ENCODE data around the gene SNAI3. TPM values are rescaled to one million over a fixed set of nuclear protein-coding genes. Genes with fewer than 3 reads are reported as not detected.
A peak's percentile ranks its signal among the peaks of the same experiment; 100 is the strongest.

SNAI3 gene
- total and polyA plus RNA-seq, 4 donors = 1.1 to 3.8 (median 2.9) TPM

GRCh38 chr16:88732172-88732960 is 46.1 kb upstream of the SNAI3 start:
- DNase-seq (no peak), ATAC-seq (ENCODE audit: insufficient read depth, low FRiP score) (no peak)
- no peaks in the 10 kb centered on the region for H3K9me3 ChIP-seq (ENCODE audit: control insufficient read depth in 4 of 4, insufficient read depth in 3 of 4, low read length in 3 of 4)
- WGBS, 2 donors = 83 to 89% methylated on average over 30 of the region's 30 CpGs
- H3K36me3 ChIP-seq (ENCODE audit: control insufficient read depth in 4 of 4, insufficient read depth in 4 of 4, low read length in 4 of 4) = peaks cover 0 to 75% (median 18%) of the 10 kb centered on the region in 4 donors
- H3K27ac ChIP-seq (ENCODE audit: low read depth in 1 of 2, low read length in 1 of 2) = no peak overlapping the region
- no peaks in the 10 kb centered on the region for H3K4me1 ChIP-seq (ENCODE audit: control insufficient read depth in 5 of 5, insufficient read depth in 5 of 5, low read length in 5 of 5)
- H3K27me3 ChIP-seq (ENCODE audit: control insufficient read depth in 3 of 3, insufficient read depth in 3 of 3, low read length in 2 of 3) = no peaks in the 10 kb centered on the region
- H3K9ac ChIP-seq (ENCODE audit: insufficient read depth in 1 of 2, low read length in 2 of 2) = no peak overlapping the region
- no peak overlapping the region for H3K4me3 ChIP-seq
- TF ChIP-seq, protein P1, sequence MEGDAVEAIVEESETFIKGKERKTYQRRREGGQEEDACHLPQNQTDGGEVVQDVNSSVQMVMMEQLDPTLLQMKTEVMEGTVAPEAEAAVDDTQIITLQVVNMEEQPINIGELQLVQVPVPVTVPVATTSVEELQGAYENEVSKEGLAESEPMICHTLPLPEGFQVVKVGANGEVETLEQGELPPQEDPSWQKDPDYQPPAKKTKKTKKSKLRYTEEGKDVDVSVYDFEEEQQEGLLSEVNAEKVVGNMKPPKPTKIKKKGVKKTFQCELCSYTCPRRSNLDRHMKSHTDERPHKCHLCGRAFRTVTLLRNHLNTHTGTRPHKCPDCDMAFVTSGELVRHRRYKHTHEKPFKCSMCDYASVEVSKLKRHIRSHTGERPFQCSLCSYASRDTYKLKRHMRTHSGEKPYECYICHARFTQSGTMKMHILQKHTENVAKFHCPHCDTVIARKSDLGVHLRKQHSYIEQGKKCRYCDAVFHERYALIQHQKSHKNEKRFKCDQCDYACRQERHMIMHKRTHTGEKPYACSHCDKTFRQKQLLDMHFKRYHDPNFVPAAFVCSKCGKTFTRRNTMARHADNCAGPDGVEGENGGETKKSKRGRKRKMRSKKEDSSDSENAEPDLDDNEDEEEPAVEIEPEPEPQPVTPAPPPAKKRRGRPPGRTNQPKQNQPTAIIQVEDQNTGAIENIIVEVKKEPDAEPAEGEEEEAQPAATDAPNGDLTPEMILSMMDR (IDR thresholded peaks at IDR 0.05; ENCODE audit: control extremely low read depth, extremely low read depth) = no peak

DNA sequence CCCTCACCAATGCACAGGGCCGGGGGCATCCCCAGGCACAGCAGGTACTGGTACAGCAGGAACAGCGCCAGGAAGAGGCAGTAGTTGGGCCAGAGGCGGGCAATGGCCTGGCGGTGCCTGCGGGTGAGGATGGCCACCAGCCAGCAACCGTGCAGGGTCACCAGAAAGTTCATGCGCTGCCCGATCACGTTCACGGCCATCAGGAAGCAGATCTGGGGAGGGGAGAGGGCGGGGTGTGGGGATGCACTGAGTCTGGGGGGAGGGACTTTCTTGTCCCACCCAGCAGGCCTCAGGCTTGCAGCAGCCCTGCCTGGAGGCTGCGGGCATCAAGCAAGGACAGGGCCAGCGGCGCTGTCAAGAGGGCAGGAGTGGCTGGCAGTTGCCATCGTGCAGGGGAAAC is 45.4 kb upstream of the SNAI3 start:
- TF ChIP-seq, protein P1 (IDR thresholded peaks at IDR 0.05; ENCODE audit: control extremely low read depth, extremely low read depth) = no peak
- DNase-seq (no peak), ATAC-seq (ENCODE audit: insufficient read depth, low FRiP score) (no peak)
- WGBS, 2 donors = 79 to 85% methylated on average over 15 of the region's 15 CpGs
- Histone ChIP-seq H3K27ac (ENCODE audit: low read depth in 1 of 2, low read length in 1 of 2) (no peak overlapping the region), H3K27me3 (ENCODE audit: control insufficient read depth in 3 of 3, insufficient read depth in 3 of 3, low read length in 2 of 3) (no peaks in the 10 kb centered on the region), H3K36me3 (ENCODE audit: control insufficient read depth in 4 of 4, insufficient read depth in 4 of 4, low read length in 4 of 4) (peaks cover 0 to 80% (median 21%) of the 10 kb centered on the region in 4 donors), H3K9ac (ENCODE audit: insufficient read depth in 1 of 2, low read length in 2 of 2) (no peak overlapping the region), H3K9me3 (ENCODE audit: control insufficient read depth in 4 of 4, insufficient read depth in 3 of 4, low read length in 3 of 4) (no peaks in the 10 kb centered on the region), H3K4me1 (ENCODE audit: control insufficient read depth in 5 of 5, insufficient read depth in 5 of 5, low read length in 5 of 5) (no peaks in the 10 kb centered on the region), H3K4me3 (no peak overlapping the region)

- no peak for ATAC-seq (ENCODE audit: insufficient read depth, low FRiP score)
- no peak overlapping the region for H3K9ac ChIP-seq (ENCODE audit: insufficient read depth in 1 of 2, low read length in 2 of 2)
These were observed 44.6 kb upstream of the SNAI3 start for GRCh38 chr16:88730632-88731607.

More at GRCh38 chr16:88730632-88731607, 44.6 kb upstream of the SNAI3 start:
- Histone ChIP-seq H3K9me3 (ENCODE audit: control insufficient read depth in 4 of 4, insufficient read depth in 3 of 4, low read length in 3 of 4) (no peaks in the 10 kb centered on the region), H3K4me3 (no peak overlapping the region), H3K36me3 (ENCODE audit: control insufficient read depth in 4 of 4, insufficient read depth in 4 of 4, low read length in 4 of 4) (peaks cover 0 to 81% (median 21%) of the 10 kb centered on the region in 4 donors), H3K27me3 (ENCODE audit: control insufficient read depth in 3 of 3, insufficient read depth in 3 of 3, low read length in 2 of 3) (no peaks in the 10 kb centered on the region), H3K27ac (ENCODE audit: low read depth in 1 of 2, low read length in 1 of 2) (no peak overlapping the region), H3K4me1 (ENCODE audit: control insufficient read depth in 5 of 5, insufficient read depth in 5 of 5, low read length in 5 of 5) (no peaks in the 10 kb centered on the region)
- TF ChIP-seq, protein P1 (IDR thresholded peaks at IDR 0.05; ENCODE audit: control extremely low read depth, extremely low read depth) = no peak
- peak; percentile 34 to 53 (median 41) for DNase-seq
- 87 to 90% methylated on average over 34 of the region's 34 CpGs for WGBS, 2 donors

Data from lung (tissue), 12 donors.